ENCODE results near the gene CNDP2.

DNA sequence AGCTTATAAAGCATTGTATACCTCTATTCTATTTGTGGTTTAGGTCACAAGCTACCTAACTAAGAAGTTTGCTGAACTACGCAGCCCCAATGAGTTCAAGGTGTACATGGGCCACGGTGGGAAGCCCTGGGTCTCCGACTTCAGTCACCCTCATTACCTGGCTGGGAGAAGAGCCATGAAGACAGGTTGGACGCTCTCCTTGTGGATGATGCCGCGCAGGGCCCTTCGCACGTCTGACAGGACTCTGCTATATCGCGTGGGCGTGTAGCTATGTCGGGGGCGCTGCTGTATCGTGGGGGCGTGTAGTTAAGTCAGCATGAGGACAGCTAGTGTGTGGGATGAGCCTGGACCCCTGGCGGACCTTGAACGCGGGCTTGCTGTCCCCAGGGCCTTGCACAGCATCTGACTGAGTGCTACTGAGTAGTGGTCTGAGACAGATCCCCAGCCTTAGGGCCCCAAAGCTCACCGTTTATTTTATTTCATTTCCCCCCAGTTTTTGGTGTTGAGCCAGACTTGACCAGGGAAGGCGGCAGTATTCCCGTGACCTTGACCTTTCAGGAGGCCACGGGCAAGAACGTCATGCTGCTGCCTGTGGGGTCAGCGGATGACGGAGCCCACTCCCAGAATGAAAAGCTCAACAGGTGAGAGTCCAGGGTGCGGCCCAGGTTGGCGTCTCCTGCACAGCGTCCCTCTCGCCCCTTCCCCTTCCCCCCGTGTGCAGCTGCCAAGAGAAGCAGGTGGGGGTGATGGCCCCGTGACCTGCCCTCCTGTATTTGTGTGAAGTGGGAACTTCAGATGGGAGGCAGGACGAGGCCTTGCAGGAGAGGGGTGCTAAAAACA is 22.5 kb downstream of the CNDP2 start:
- TF ChIP-seq POLR2AphosphoS5 (IDR thresholded peaks at IDR 0.05; ENCODE audit: borderline replicate concordance, low read depth, low read length): no peak
- no peak for TF ChIP-seq EZH2 (IDR thresholded peaks at IDR 0.05)

All from SK-N-MC (cell line).